A673 (cell line): Measurements from ENCODE around the gene SLC44A2. TPM values are rescaled to one million over a fixed set of nuclear protein-coding genes. Genes with fewer than 3 reads are reported as not detected.

Experiments used
- BruUV-seq: library from RNA; stranded (reverse); fragments of 400-500 nt; replicated peaks from 2 replicates; lab custom pipeline; 2021; lab: Mats Ljungman, UMichigan
- CTCF ChIA-PET: fragments of 300-600 bp; sonication (Branson Sonifier 250); formaldehyde crosslinking; loops from one replicate; lab custom pipeline; 2022; ENCODE audit warnings: antibody characterized with exemption; lab: Charles Lee
- POLR2A ChIA-PET: fragments of 300-600 bp; sonication (Branson Sonifier 250); formaldehyde crosslinking; loops from one replicate; lab custom pipeline; 2022; ENCODE audit warnings: antibody characterized with exemption; ENCODE audit not compliant: low non-redundant PET; lab: Charles Lee
- DNase-seq: peaks from one replicate; pipeline ENCODE4 v3.0.0-alpha.2; 2015; ENCODE audit warnings: low spot score
- H3K27ac ChIP-seq: fragments of 200-600 bp; sonication (generic); 2 replicates; pipeline ENCODE4 v1.5.1; 2016; ENCODE audit warnings: mixed run types, low read depth, mild to moderate bottlenecking, mixed read lengths, antibody characterized with exemption, low read length; ENCODE audit not compliant: poor library complexity, severe bottlenecking
- H3K27me3 ChIP-seq: fragments of 200-600 bp; sonication (generic); replicated peaks from 2 replicates; pipeline ENCODE4 v1.6.1; 2017; ENCODE audit warnings: mixed run types, low read depth, mild to moderate bottlenecking, mixed read lengths, antibody characterized with exemption, low read length; ENCODE audit not compliant: insufficient read depth, poor library complexity
- H3K36me3 ChIP-seq: fragments of 200-600 bp; sonication (generic); 2 replicates; pipeline ENCODE4 v1.6.1; 2016; ENCODE audit warnings: mixed run types, mild to moderate bottlenecking, mixed read lengths, antibody characterized with exemption, low read length; ENCODE audit not compliant: insufficient read depth, poor library complexity, severe bottlenecking
- H3K4me1 ChIP-seq: fragments of 200-600 bp; sonication (generic); 2 replicates; pipeline ENCODE4 v1.6.1; 2017; ENCODE audit warnings: mixed run types, mild to moderate bottlenecking, mixed read lengths, antibody characterized with exemption, low read length; ENCODE audit not compliant: insufficient read depth, poor library complexity, severe bottlenecking
- H3K4me3 ChIP-seq: fragments of 200-600 bp; sonication (generic); 2 replicates; pipeline ENCODE4 v1.5.1; 2016; ENCODE audit warnings: low read depth, mixed run types, mild to moderate bottlenecking, mixed read lengths, low read length; ENCODE audit not compliant: poor library complexity, severe bottlenecking
- H3K9me3 ChIP-seq: fragments of 200-600 bp; sonication (generic); 2 replicates; pipeline ENCODE4 v1.6.1; 2016; ENCODE audit warnings: mixed run types, low read depth, mild to moderate bottlenecking, mixed read lengths, antibody characterized with exemption, low read length; ENCODE audit not compliant: poor library complexity, severe bottlenecking
- EZH2 ChIP-seq: fragments of 200-600 bp; sonication (generic); IDR thresholded peaks from 2 replicates; pipeline ENCODE4 v1.6.1; 2017; ENCODE audit warnings: borderline replicate concordance, low read depth, mild to moderate bottlenecking, mixed read lengths, antibody characterized with exemption, low read length; ENCODE audit not compliant: poor library complexity, severe bottlenecking
- intact Hi-C: fragments of 100-400 bp; cut with micrococcal nuclease; formaldehyde crosslinking; loops from one replicate; pipeline ENCODE4 v1.10.0; 2022; ENCODE audit not compliant: unreplicated experiment
- total RNA-seq: library from RNA; stranded (reverse); gene quantifications from 2 replicates; pipeline ENCODE4 v1.2.3, GENCODE V29; 2021
- TF ChIP-seq, protein P1 (sequence below): fragments of 300-800, 200-600 bp; sonication (generic); conservative IDR thresholded peaks from 2 replicates; pipeline ENCODE4 v1.5.1; 2017; ENCODE audit warnings: low read depth, mild to moderate bottlenecking, antibody characterized with exemption, low read length, moderate library complexity, mixed read lengths

SLC44A2 gene
- total RNA-seq, 1 experiment from 2014 or later, result 35.4 TPM

DNA sequence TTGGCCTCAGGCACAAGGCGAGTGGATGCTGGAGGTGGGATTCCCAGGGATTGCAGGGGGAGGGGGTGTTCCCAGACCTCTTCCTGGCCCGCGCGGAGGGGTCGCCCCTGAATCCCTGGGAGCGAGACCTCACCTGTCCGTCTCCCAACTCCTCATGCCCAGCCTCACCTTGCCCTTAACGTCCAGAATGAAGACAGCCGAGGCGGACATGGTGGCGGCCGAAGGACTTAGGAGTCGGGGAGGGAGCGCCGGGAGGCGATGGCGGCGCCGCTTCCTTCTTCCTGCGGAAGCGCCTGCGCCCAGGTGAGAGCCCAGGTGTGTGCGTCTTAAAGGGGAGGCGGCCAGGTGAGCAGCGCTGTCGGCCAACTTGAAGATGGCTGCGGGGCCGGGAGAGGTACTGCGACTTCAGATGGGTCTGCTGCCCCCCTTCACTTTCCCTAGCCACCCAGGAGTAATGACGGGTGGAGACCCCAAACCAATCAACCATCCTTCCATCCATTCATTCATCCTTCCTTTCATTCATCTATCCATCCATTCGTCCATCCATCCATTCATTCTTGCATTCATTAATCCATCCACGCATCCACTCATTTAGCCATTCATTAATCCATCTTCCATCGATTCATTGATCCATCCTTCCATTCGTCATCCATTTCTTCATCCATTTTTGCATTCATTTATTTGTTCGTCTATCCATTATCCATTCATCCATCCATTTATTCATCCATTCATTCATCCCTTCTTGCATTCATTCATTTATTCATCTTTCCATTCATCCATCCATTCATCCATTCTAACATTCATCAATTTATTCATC, 38.1 kb upstream of the SLC44A2 start, which contains the start of gene AP1M2:
Gene AP1M2, minus strand, starts transcription at position 291 of the 817 bp plus-strand sequence. Its CDS starts 81 bp downstream, at position 210.
- TF ChIP-seq EZH2, result no peak
- TF ChIP-seq, protein P1, sequence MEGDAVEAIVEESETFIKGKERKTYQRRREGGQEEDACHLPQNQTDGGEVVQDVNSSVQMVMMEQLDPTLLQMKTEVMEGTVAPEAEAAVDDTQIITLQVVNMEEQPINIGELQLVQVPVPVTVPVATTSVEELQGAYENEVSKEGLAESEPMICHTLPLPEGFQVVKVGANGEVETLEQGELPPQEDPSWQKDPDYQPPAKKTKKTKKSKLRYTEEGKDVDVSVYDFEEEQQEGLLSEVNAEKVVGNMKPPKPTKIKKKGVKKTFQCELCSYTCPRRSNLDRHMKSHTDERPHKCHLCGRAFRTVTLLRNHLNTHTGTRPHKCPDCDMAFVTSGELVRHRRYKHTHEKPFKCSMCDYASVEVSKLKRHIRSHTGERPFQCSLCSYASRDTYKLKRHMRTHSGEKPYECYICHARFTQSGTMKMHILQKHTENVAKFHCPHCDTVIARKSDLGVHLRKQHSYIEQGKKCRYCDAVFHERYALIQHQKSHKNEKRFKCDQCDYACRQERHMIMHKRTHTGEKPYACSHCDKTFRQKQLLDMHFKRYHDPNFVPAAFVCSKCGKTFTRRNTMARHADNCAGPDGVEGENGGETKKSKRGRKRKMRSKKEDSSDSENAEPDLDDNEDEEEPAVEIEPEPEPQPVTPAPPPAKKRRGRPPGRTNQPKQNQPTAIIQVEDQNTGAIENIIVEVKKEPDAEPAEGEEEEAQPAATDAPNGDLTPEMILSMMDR, result no peak
- Histone ChIP-seq H3K36me3 (no peaks in the 10 kb centered on the region), H3K27me3 (peaks cover 8% of the 10 kb centered on the region), H3K4me1 (no peaks in the 10 kb centered on the region), H3K4me3 (no peak within 1 kb of the TSS), H3K9me3 (no peaks in the 10 kb centered on the region), H3K27ac (no peak within 1 kb of the TSS)
- DNase-seq, result no peak
- intact Hi-C loops, result loop anchor here (10.0 kb wide), 1 partner anchor 278 kb away; no protein-coding TSS in a partner anchor
- ChIA-PET POLR2A (no interaction called here), CTCF (interaction anchor here (0.7 kb wide), 1 partner anchor 31 kb away, joined by 5 read pairs; no protein-coding TSS in a partner anchor)
- no TSS peak for BruUV-seq

DNA sequence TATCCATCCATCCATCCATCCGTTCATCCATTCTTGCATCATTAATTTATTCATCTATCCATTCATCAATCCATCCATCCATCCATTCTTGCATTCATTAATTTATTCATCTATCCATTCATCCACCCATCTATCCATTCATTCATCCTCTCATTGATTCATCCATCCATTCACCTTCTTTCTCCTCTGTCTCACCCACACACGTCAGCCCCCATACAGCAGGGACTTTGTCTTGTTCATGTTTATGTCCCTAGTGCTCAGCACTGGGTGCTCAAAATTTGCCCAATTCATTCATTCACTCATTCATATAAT, 37.6 kb upstream of the SLC44A2 start:
- no peaks in the 10 kb centered on the region for H3K36me3 ChIP-seq
- intact Hi-C loops, result loop anchor here (10.0 kb wide), 1 partner anchor 277 kb away; no protein-coding TSS in a partner anchor
- no peaks in the 10 kb centered on the region for H3K9me3 ChIP-seq
- no peaks in the 10 kb centered on the region for H3K4me1 ChIP-seq
- ChIA-PET CTCF (no interaction called here), POLR2A (no interaction called here)
- DNase-seq, result no peak
- BruUV-seq, result no TSS peak
- H3K27me3 ChIP-seq, result peaks cover 8% of the 10 kb centered on the region
- H3K27ac ChIP-seq, result no peak overlapping the region
- H3K4me3 ChIP-seq, result no peak overlapping the region
- TF ChIP-seq EZH2, result no peak
- TF ChIP-seq, protein P1, result no peak

DNA sequence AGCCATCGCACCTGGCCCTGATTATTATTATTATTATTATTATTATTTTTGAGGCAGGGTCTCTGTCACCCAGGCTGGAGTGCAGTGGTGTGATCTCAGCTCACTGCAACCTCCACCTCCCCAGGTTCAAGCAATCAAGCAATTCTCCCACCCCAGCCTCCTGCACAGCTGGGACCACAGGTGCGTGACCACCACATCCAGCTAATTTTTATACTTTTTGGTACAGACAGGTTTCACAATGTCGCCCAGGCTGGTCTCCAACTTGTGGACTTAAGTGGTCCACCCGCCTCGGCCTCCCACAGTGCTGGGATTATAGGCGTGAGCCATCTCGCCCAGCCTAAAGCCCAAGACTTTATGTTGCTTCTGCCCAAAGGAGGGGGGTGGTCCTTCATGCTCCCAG, 32.2 kb upstream of the SLC44A2 start:
- Histone ChIP-seq H3K4me3 (no peak overlapping the region), H3K27ac (no peak overlapping the region), H3K36me3 (no peaks in the 10 kb centered on the region), H3K4me1 (no peaks in the 10 kb centered on the region), H3K9me3 (no peaks in the 10 kb centered on the region), H3K27me3 (no peaks in the 10 kb centered on the region)
- BruUV-seq, result no TSS peak
- CTCF ChIA-PET, result no interaction called here
- POLR2A ChIA-PET, result no interaction called here
- DNase-seq, result no peak
- intact Hi-C loops, result no loop called here
- TF ChIP-seq EZH2, result no peak
- TF ChIP-seq, protein P1, result no peak
